DND-41 (cell line): Measurements from ENCODE around the gene ITPRIPL2.

Experiments used
- ATAC-seq: fragments of 200-7000 bp; cut with Tn5 transposase; 3 replicates; pipeline ENCODE4 v1.9.1; 2021; ENCODE audit warnings: low read depth; ENCODE audit not compliant: insufficient read depth
- DNase-seq: peaks from one replicate; pipeline ENCODE4 v3.0.0-alpha.2; 2020
- H2AFZ ChIP-seq: 2 replicates; pipeline ENCODE4 v1.6.0; 2012; ENCODE audit warnings: low read depth, low read length
- H3K27ac ChIP-seq: 2 replicates; pipeline ENCODE4 v1.5.1; 2012; ENCODE audit warnings: low read length, inconsistent platforms
- H3K27me3 ChIP-seq: fragments of 200-600 bp; sonication (generic); 2 replicates; pipeline ENCODE4 v1.6.0; 2012; ENCODE audit warnings: low read length, mild to moderate bottlenecking, inconsistent platforms; ENCODE audit not compliant: insufficient read depth, poor library complexity
- H3K36me3 ChIP-seq: 2 replicates; pipeline ENCODE4 v1.5.1; 2012; ENCODE audit warnings: low read length, inconsistent platforms; ENCODE audit not compliant: insufficient read depth
- H3K4me1 ChIP-seq: 2 replicates; pipeline ENCODE4 v1.5.1; 2012; ENCODE audit warnings: mild to moderate bottlenecking, low read length; ENCODE audit not compliant: insufficient read depth
- H3K4me2 ChIP-seq: 2 replicates; pipeline ENCODE4 v1.6.0; 2012; ENCODE audit warnings: mild to moderate bottlenecking, moderate library complexity, low read length, inconsistent platforms; ENCODE audit not compliant: insufficient read depth
- H3K4me3 ChIP-seq, 2 experiments: fragments of 200-600 bp in 1 of 2; shearing (Covaris generic) in 1 of 2; 2 replicates each; pipeline ENCODE4 v1.5.1; 2012 to 2016; ENCODE audit warnings: inconsistent platforms in 2 of 2, low read length in 2 of 2, mild to moderate bottlenecking in 2 of 2, low read depth in 1 of 2, moderate library complexity in 1 of 2
- H3K79me2 ChIP-seq: 2 replicates; pipeline ENCODE4 v1.6.0; 2012; ENCODE audit warnings: low read length, inconsistent platforms; ENCODE audit not compliant: insufficient read depth
- H3K9ac ChIP-seq: 2 replicates; pipeline ENCODE4 v1.6.0; 2012; ENCODE audit warnings: low read depth, mild to moderate bottlenecking, inconsistent platforms, low read length, moderate library complexity
- H3K9me3 ChIP-seq: 2 replicates; pipeline ENCODE4 v1.5.1; 2012; ENCODE audit warnings: low read length, moderate library complexity, mild to moderate bottlenecking, inconsistent platforms; ENCODE audit not compliant: insufficient read depth, severe bottlenecking
- H4K20me1 ChIP-seq: 2 replicates; pipeline ENCODE4 v1.6.0; 2012; ENCODE audit warnings: low read length; ENCODE audit not compliant: insufficient read depth
- CTCF ChIP-seq: IDR thresholded peaks from 2 replicates; pipeline ENCODE4 v1.5.1; 2012; ENCODE audit warnings: borderline replicate concordance, low read length, moderate library complexity, mild to moderate bottlenecking; ENCODE audit not compliant: poor library complexity, severe bottlenecking; ENCODE audit errors: extremely low read depth
- EZH2 ChIP-seq: IDR thresholded peaks from 3 replicates; pipeline ENCODE4 v1.6.1; 2012; ENCODE audit warnings: borderline replicate concordance, low read depth, mild to moderate bottlenecking, moderate library complexity, low read length, inconsistent platforms; ENCODE audit not compliant: severe bottlenecking

Gene ITPRIPL2

GRCh38 chr16:19135201-19135842 lies 21.6 kb downstream of the ITPRIPL2 start:
- no peak overlapping the region for H3K9ac ChIP-seq
- H3K9me3 ChIP-seq: no peaks in the 10 kb centered on the region
- no peak for ATAC-seq
- H3K4me3 ChIP-seq: no peak overlapping the region
- H3K4me2 ChIP-seq: no peak overlapping the region
- H3K27me3 ChIP-seq: peaks cover 4% of the 10 kb centered on the region
- H4K20me1 ChIP-seq: no peaks in the 10 kb centered on the region
- no peak for TF ChIP-seq CTCF
- TF ChIP-seq EZH2: no peak
- no peaks in the 10 kb centered on the region for H3K79me2 ChIP-seq
- no peaks in the 10 kb centered on the region for H3K36me3 ChIP-seq
- no peak overlapping the region for H3K27ac ChIP-seq
- no peak for DNase-seq
- H2AFZ ChIP-seq: no peak overlapping the region
- H3K4me1 ChIP-seq: peaks cover 9% of the 10 kb centered on the region; the same call in 1 of the 2 replicates

GRCh38 chr16:19135896-19136438 lies 22.2 kb downstream of the ITPRIPL2 start:
- Histone ChIP-seq H3K36me3 (no peaks in the 10 kb centered on the region), H3K27me3 (peaks cover 6% of the 10 kb centered on the region), H3K27ac (no peak overlapping the region), H3K4me2 (no peak overlapping the region), H3K4me1 (peaks cover 4% of the 10 kb centered on the region; the same call in 1 of the 2 replicates), H3K79me2 (no peaks in the 10 kb centered on the region), H3K9me3 (no peaks in the 10 kb centered on the region), H3K9ac (no peak overlapping the region), H4K20me1 (no peaks in the 10 kb centered on the region), H2AFZ (no peak overlapping the region), H3K4me3 (no peak overlapping the region)
- no peak for ATAC-seq
- DNase-seq: no peak
- TF ChIP-seq EZH2 (no peak), CTCF (no peak)

- Histone ChIP-seq H3K36me3 (no peaks in the 10 kb centered on the region), H3K4me1 (no peaks in the 10 kb centered on the region), H3K27me3 (peaks cover 7% of the 10 kb centered on the region), H3K9me3 (no peaks in the 10 kb centered on the region), H4K20me1 (no peaks in the 10 kb centered on the region), H2AFZ (no peak overlapping the region), H3K4me2 (no peak overlapping the region), H3K79me2 (no peaks in the 10 kb centered on the region), H3K9ac (no peak overlapping the region), H3K27ac (no peak overlapping the region), H3K4me3 (no peak overlapping the region)
- no peak for TF ChIP-seq EZH2
- TF ChIP-seq CTCF: no peak
- DNase-seq (no peak), ATAC-seq (no peak)
Measured at GRCh38 chr16:19136549-19137196, 22.9 kb downstream of the ITPRIPL2 start.
